Measurements from ENCODE around the gene PPP1R14C. TPM values are rescaled to one million over a fixed set of nuclear protein-coding genes. Genes with fewer than 3 reads are reported as not detected.

The PPP1R14C gene
- total RNA-seq = 11.9 and 12.4 TPM in 2 replicates

GRCh38 chr6:150142670-150143515 lies at the start of gene PPP1R14C:
PPP1R14C (plus strand) TSS chr6:150143044; CDS start chr6:150143193, 149 bp downstream.

Other genes starting within 250 kb of the PPP1R14C start
- gene RAET1E, start 244.9 kb upstream of the PPP1R14C start, total RNA-seq = not detected in 2 replicates
- 0.25 TPM in 1 of 2 replicates, not detected in the other for gene RAET1G, start 219.9 kb upstream of the PPP1R14C start, total RNA-seq
- 2.8 and 6.4 TPM in 2 replicates for gene ULBP2, start 201.0 kb upstream of the PPP1R14C start, total RNA-seq
- gene ULBP1, start 179.1 kb upstream of the PPP1R14C start, total RNA-seq = 0.81 and 2.8 TPM in 2 replicates
- gene RAET1L, start 117.5 kb upstream of the PPP1R14C start, total RNA-seq = 0.25 and 0.65 TPM in 2 replicates
- gene ULBP3, start 73.9 kb upstream of the PPP1R14C start, total RNA-seq = 14.7 and 17.2 TPM in 2 replicates
- not detected in 2 replicates for gene IYD, start 226.0 kb downstream of the PPP1R14C start, total RNA-seq